Muscle layer of colon (tissue), 2 donors: ENCODE measurements around the gene HTR1D.
"Not testable (repeated sequence)": the region's sequence is repeated elsewhere in the genome, so short reads cannot be mapped to it uniquely, and the experiment has no call there.

ENCODE experiments used
- H3K27ac ChIP-seq: one replicate; pipeline ENCODE4 v1.7.0; 2013; ENCODE audit warnings: low read depth, mild to moderate bottlenecking, low read length, moderate library complexity
- H3K27me3 ChIP-seq, 2 donors: one replicate each; pipeline ENCODE4 v1.7.0; 2013; ENCODE audit warnings: low read length in 2 of 2, mild to moderate bottlenecking in 2 of 2; ENCODE audit not compliant: insufficient read depth in 2 of 2, control insufficient read depth in 1 of 2
- H3K36me3 ChIP-seq: one replicate; pipeline ENCODE4 v1.7.0; 2013; ENCODE audit warnings: mild to moderate bottlenecking, low read length; ENCODE audit not compliant: insufficient read depth
- H3K4me1 ChIP-seq: one replicate; pipeline ENCODE4 v1.7.0; 2013; ENCODE audit warnings: mild to moderate bottlenecking, low read length; ENCODE audit not compliant: insufficient read depth
- H3K4me3 ChIP-seq, 2 donors: one replicate each; pipeline ENCODE4 v1.7.0; 2013; ENCODE audit warnings: low read length in 2 of 2, low read depth in 1 of 2, mild to moderate bottlenecking in 1 of 2, moderate library complexity in 1 of 2
- H3K9ac ChIP-seq: one replicate; pipeline ENCODE4 v1.7.0; 2013; ENCODE audit warnings: low read length
- H3K9me3 ChIP-seq: one replicate; pipeline ENCODE4 v1.7.0; 2013; ENCODE audit warnings: mild to moderate bottlenecking, low read length
- donor health status: abdominal sarcoma.
- donor health status: Adenocarcinoma of cecum.

HTR1D gene

GRCh38 chr1:23217421-23218115, at the start of gene HTR1D:
TSS of gene HTR1D (minus strand) at chr1:23217502. CDS start at chr1:23194219, 23,283 bp downstream.
- H3K27me3 ChIP-seq: peaks cover 20 to 38% of the 10 kb centered on the region in 2 donors
- no peaks in the 10 kb centered on the region for H3K9me3 ChIP-seq
- no peaks in the 10 kb centered on the region for H3K36me3 ChIP-seq
- no peak within 1 kb of the TSS for H3K9ac ChIP-seq
- no peak within 1 kb of the TSS for H3K4me3 ChIP-seq
- H3K4me1 ChIP-seq: no peaks in the 10 kb centered on the region
- H3K27ac ChIP-seq: no peak within 1 kb of the TSS

DNA sequence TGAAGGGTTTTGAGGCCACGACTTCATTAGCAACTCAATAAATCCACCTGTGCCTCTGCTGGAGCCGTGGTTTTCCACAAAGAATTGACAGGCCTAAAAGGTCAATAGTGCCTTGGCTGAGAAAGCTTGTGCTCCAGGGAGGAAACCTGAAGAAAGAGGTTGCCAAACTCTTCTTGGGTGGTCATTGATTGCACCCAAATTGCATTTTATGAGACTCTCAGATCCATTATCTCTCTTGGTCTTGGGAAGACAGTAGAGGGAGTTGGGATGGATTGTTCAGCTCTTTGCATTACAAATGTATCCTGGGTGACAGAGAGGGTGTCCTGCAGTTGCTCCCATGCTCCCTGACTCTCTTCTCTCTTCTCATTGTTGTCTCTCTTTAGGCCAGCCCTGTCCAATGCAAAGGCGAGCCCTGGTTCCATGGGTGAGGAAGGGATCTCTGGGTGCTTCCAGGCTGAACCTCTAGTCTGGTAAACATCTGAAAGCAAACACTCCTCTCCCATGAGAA, 46.1 kb upstream of the HTR1D start:
- Histone ChIP-seq H3K27ac (no peak overlapping the region), H3K27me3 (no peaks in the 10 kb centered on the region), H3K9me3 (no peaks in the 10 kb centered on the region), H3K4me3 (no peak overlapping the region), H3K9ac (no peak overlapping the region), H3K4me1 (no peaks in the 10 kb centered on the region), H3K36me3 (no peaks in the 10 kb centered on the region)

DNA sequence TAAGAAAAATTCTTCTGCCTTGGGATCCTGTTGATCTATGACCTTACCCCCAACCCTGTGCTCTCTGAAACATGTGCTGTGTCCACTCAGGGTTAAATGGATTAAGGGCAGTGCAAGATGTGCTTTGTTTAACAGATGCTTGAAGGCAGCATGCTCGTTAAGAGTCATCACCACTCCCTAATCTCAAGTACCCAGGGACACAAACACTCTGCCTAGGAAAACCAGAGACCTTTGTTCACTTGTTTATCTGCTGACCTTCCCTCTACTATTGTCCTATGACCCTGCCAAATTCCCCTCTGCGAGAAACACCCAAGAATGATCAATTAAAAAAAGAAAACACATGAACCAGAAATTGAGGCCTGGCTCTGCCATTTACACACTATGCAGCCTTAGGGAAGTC, 40.8 kb upstream of the HTR1D start:
- not testable (repeated sequence) for H3K27me3 ChIP-seq, H3K9ac ChIP-seq, H3K4me1 ChIP-seq, H3K4me3 ChIP-seq, H3K27ac ChIP-seq, H3K9me3 ChIP-seq, H3K36me3 ChIP-seq

GRCh38 chr1:23257371-23257770, 40.1 kb upstream of the HTR1D start:
- H3K9me3 ChIP-seq, H3K27me3 ChIP-seq, H3K27ac ChIP-seq, H3K9ac ChIP-seq, H3K4me1 ChIP-seq, H3K36me3 ChIP-seq, H3K4me3 ChIP-seq: not testable (repeated sequence)

- Histone ChIP-seq H3K4me3 (no peak overlapping the region), H3K36me3 (no peaks in the 10 kb centered on the region), H3K9me3 (no peaks in the 10 kb centered on the region), H3K4me1 (no peaks in the 10 kb centered on the region), H3K9ac (no peak overlapping the region), H3K27me3 (no peaks in the 10 kb centered on the region), H3K27ac (no peak overlapping the region)
Observed at GRCh38 chr1:23254584-23254983, 37.3 kb upstream of the HTR1D start.

DNA sequence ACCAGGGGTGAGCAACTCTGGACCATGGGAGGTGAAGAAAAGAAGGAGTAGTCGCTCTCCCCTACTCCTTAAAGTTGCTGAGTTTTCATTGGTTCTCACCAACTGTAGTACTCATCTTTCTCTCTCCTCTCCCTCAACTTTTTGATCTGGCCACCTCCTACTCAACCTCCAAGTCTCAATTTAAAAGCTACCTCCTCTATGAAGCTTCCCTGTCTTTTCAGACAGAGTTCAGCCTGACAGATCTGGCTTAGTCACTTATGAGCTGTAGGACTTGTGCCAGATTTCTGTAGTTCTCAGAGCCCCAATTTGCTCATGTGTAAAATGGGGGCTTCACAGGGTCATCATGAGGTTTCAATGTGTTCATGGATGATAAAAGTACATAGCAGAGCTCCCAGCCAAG, 34.5 kb upstream of the HTR1D start:
- H3K4me1 ChIP-seq: no peaks in the 10 kb centered on the region
- no peak overlapping the region for H3K27ac ChIP-seq
- no peaks in the 10 kb centered on the region for H3K36me3 ChIP-seq
- no peaks in the 10 kb centered on the region for H3K27me3 ChIP-seq
- no peak overlapping the region for H3K9ac ChIP-seq
- H3K4me3 ChIP-seq: no peak overlapping the region
- H3K9me3 ChIP-seq: no peaks in the 10 kb centered on the region

DNA sequence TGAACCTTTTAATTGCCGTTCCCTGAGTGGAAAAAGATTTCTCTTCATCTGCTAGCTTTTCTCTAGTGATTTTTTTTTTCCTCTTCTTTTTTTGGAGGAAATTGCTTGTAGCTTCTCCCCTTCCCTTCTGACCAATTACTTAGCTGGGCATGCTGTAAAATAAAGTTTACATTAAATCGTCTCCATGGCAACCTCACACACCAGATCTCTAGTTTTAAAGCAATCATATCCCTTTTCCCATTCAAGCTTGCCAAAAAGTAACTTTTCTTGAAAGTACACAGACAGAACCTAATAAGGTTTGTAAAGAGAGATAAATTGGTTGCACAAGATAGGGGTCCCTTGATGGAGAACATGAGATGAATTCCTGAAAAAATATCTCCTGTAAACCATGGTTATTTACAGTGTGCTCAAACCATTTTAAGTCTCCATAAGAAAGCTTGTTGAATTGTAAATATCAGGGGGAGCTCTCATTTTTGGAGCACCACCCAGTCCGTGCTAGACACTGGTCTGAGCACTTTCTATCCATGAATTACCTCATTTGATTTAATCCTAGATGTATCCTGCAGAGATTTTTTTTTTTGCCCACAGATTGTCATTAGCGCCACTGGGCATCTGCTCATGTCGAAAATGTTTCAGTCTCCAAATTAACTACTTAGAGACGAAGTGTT, 32.6 kb upstream of the HTR1D start:
- Histone ChIP-seq H3K27me3 (no peaks in the 10 kb centered on the region), H3K36me3 (no peaks in the 10 kb centered on the region), H3K4me3 (no peak overlapping the region), H3K27ac (no peak overlapping the region), H3K9ac (no peak overlapping the region), H3K4me1 (no peaks in the 10 kb centered on the region), H3K9me3 (no peaks in the 10 kb centered on the region)

DNA sequence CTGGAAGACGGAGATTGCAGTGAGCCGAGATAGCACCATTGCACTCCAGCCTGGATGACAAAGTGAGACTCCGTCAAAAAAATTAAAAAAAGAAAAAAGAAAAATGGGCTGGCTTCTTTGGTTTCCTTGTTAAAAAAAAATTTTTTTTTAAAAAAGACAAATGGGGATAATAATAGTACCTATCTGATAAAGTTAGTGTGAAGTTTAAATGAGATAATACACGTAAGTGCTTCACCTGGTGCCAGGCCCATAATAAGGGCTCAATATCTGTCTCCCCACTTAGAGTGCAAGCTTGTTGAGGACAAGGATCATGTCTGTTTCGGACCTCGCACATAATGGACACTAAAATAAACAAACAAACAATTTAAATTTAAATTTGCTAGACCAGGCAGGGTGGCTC, 30.0 kb upstream of the HTR1D start:
- Histone ChIP-seq H3K9ac (no peak overlapping the region), H3K27ac (no peak overlapping the region), H3K4me3 (no peak overlapping the region)

DNA sequence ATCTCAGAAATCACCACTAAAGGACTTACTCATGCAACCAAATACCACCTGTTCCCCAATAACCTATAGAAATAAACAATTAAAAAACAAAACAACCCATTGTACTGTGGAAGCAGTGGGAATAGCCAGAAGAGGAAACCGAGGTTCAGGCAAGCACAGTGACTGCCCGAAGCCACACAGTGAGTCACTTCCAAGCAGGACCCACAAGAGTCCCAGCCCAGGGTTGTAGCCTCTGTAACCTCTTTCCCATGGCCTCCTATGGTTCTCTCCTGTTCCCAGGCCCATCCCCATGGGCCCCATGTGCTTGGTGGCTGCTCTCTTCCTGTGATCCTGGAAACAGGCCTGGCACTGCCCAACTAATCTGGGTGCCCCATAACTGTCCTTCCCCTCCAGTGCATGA, 29.0 kb upstream of the HTR1D start:
- no peaks in the 10 kb centered on the region for H3K27me3 ChIP-seq
- no peak overlapping the region for H3K4me3 ChIP-seq
- no peak overlapping the region for H3K9ac ChIP-seq
- H3K27ac ChIP-seq: no peak overlapping the region
- H3K36me3 ChIP-seq: no peaks in the 10 kb centered on the region
- H3K4me1 ChIP-seq: no peaks in the 10 kb centered on the region
- no peaks in the 10 kb centered on the region for H3K9me3 ChIP-seq

More for the DNA sequence above, 30.0 kb upstream of the HTR1D start:
- no peaks in the 10 kb centered on the region for H3K9me3 ChIP-seq
- no peaks in the 10 kb centered on the region for H3K4me1 ChIP-seq
- no peaks in the 10 kb centered on the region for H3K27me3 ChIP-seq
- H3K36me3 ChIP-seq: no peaks in the 10 kb centered on the region

DNA sequence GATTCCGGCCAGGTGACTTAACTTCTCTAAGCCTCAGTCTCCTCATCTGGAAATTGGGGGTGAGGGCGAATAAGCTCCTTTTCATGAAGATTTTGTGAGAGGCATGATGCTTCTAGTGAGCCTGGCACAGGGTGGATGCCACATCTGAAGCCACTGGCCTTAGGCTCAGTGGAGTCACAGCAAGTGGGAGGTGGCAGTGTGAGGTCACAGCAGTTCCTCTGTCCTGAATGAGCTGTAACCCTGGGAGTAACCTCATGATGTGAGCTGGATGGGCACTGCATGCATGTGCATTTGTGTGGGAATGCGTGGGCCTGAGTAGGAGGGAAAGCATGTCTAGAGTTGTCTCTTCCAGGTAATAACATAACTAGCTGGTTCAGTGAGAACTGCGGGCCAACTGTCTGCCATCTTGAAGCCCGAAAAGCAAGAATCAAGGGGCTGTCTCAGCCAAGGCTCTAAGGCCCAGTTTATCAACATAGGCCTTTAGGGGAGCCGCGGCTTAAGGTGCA, 27.0 kb upstream of the HTR1D start:
- no peak overlapping the region for H3K27ac ChIP-seq
- no peak overlapping the region for H3K4me3 ChIP-seq
- H3K9ac ChIP-seq: no peak overlapping the region
- H3K4me1 ChIP-seq: no peaks in the 10 kb centered on the region
- no peaks in the 10 kb centered on the region for H3K9me3 ChIP-seq
- H3K27me3 ChIP-seq: no peaks in the 10 kb centered on the region
- no peaks in the 10 kb centered on the region for H3K36me3 ChIP-seq

DNA sequence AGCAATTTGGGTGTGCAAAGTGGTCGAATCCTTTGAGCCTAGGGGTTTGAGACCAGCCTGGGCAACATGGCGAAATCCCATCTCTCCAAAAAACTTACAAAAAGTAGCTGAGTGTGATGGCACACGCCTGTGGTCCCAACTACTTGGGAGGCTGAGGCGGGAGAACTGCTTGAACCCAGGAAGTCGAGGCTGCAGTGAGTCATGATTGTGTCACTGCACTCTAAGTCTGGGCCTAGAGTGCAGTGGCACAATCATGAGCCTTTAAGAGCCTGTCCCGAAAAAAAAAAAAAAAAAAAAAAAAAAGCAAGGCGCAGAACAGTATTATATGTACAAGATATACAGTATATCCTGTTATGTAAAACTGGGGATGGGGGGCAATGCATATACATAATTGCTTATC, 25.1 kb upstream of the HTR1D start:
- H3K4me1 ChIP-seq: no peaks in the 10 kb centered on the region
- no peak overlapping the region for H3K9ac ChIP-seq
- no peaks in the 10 kb centered on the region for H3K9me3 ChIP-seq
- H3K4me3 ChIP-seq: no peak overlapping the region
- H3K27ac ChIP-seq: no peak overlapping the region
- H3K27me3 ChIP-seq: no peaks in the 10 kb centered on the region
- no peaks in the 10 kb centered on the region for H3K36me3 ChIP-seq
